Epithelial cell of umbilical artery (primary cell): ENCODE data around the gene PGK1. TPM values are rescaled to one million over a fixed set of nuclear protein-coding genes. Genes with fewer than 3 reads are reported as not detected.

Experiments
- total RNA-seq: library from RNA; depleted of rRNA; stranded (reverse); fragments of >200 nt; gene quantifications from 2 replicates; pipeline ENCODE4 v1.2.3, GENCODE V29; 2014

The PGK1 gene
- total RNA-seq = 321 and 382 TPM in 2 replicates

DNA sequence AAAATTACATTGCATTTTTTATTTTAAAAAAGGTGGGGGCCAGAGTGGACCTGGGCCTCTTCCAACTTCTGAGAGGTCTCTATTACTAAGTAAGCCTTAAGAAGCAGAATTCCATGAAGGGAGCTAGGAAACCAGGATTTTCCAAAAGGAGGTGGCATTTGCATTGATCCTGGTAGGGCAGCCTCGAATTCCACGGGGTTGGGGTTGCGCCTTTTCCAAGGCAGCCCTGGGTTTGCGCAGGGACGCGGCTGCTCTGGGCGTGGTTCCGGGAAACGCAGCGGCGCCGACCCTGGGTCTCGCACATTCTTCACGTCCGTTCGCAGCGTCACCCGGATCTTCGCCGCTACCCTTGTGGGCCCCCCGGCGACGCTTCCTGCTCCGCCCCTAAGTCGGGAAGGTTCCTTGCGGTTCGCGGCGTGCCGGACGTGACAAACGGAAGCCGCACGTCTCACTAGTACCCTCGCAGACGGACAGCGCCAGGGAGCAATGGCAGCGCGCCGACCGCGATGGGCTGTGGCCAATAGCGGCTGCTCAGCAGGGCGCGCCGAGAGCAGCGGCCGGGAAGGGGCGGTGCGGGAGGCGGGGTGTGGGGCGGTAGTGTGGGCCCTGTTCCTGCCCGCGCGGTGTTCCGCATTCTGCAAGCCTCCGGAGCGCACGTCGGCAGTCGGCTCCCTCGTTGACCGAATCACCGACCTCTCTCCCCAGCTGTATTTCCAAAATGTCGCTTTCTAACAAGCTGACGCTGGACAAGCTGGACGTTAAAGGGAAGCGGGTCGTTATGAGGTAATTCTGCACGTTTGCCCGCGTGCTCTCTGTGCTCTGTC, at the start of gene PGK1:
PGK1 (plus strand) TSS at position 626 of the 824 bp plus-strand sequence; CDS start at position 719, 93 bp downstream.

GRCh38 chrX:78139160-78140123, 35.4 kb downstream of the PGK1 start, which contains the start of gene TAF9B:
Gene TAF9B (minus strand): TSS chrX:78139650. CDS start chrX:78139611, 39 bp downstream.

Other genes with a start within 250 kb of the PGK1 start
- gene MAGT1, start 208.8 kb upstream of the PGK1 start, total RNA-seq = 105 and 119 TPM in 2 replicates
- gene COX7B, start 204.8 kb upstream of the PGK1 start, total RNA-seq = 372 and 611 TPM in 2 replicates
- gene ATP7A, start 193.6 kb upstream of the PGK1 start, total RNA-seq = 13.3 and 13.5 TPM in 2 replicates
- not detected in 2 replicates for gene PGAM4, start 134.6 kb upstream of the PGK1 start, total RNA-seq
- 19.5 and 21.3 TPM in 2 replicates for gene TAF9B, start 35.4 kb downstream of the PGK1 start, total RNA-seq
- not detected in 2 replicates for gene CYSLTR1, start 223.4 kb downstream of the PGK1 start, total RNA-seq